ENCODE data around the gene SAV1. TPM values are rescaled to one million over a fixed set of nuclear protein-coding genes. Genes with fewer than 3 reads are reported as not detected.

SAV1 gene
- total and polyA plus RNA-seq, 2 donors (not counting 1 experiment from before 2014, with no cell fraction given) = 22.4 to 36.1 TPM

- TF ChIP-seq CTCF (IDR thresholded peaks at IDR 0.05) = peak; percentile 74
- TF ChIP-seq EZH2 (IDR thresholded peaks at IDR 0.05; ENCODE audit: borderline replicate concordance, insufficient read depth, low read depth, low read length, poor library complexity, severe bottlenecking) = no peak
- POLR2A ChIA-PET = interaction anchor here (0.7 kb wide), 3 partner anchors 33 to 194 kb away, joined by 3 read pairs; no protein-coding TSS in a partner anchor
- ATAC-seq (ENCODE audit: low read depth) = peak; percentile 61
- Histone ChIP-seq H3K27ac (ENCODE audit: low read length in 2 of 2) (no peak overlapping the region), H3K4me2 (replicated peaks; ENCODE audit: low read depth, low read length, poor library complexity, severe bottlenecking) (no peak overlapping the region), H3K79me2 (ENCODE audit: control insufficient read depth, insufficient read depth, low read length) (no peaks in the 10 kb centered on the region), H4K20me1 (ENCODE audit: control insufficient read depth, insufficient read depth, low read length, poor library complexity, severe bottlenecking) (no peaks in the 10 kb centered on the region), H3K4me3 (ENCODE audit: control extremely low read depth in 1 of 5, extremely low read depth in 1 of 5, insufficient read depth in 1 of 5, low read depth in 2 of 5, low read length in 4 of 5) (no peak overlapping the region), H3K36me3 (replicated peaks in 1 of 2; ENCODE audit: control extremely low read depth in 1 of 2, control insufficient read depth in 1 of 2, extremely low read depth in 1 of 2, insufficient read depth in 2 of 2, low read length in 1 of 2) (no peaks in the 10 kb centered on the region), H3K9me3 (ENCODE audit: control extremely low read depth in 1 of 3, control insufficient read depth in 2 of 3, insufficient read depth in 1 of 3, low read length in 2 of 3) (no peaks in the 10 kb centered on the region), H3K4me1 (ENCODE audit: control insufficient read depth in 2 of 2, insufficient read depth in 2 of 2, low read length in 2 of 2) (no peaks in the 10 kb centered on the region), H3K9ac (ENCODE audit: low read length) (no peak overlapping the region), H3K27me3 (replicated peaks in 1 of 4; ENCODE audit: control extremely low read depth in 1 of 4, control insufficient read depth in 3 of 4, insufficient read depth in 4 of 4, low read length in 3 of 4) (no peaks in the 10 kb centered on the region), H2AFZ (ENCODE audit: insufficient read depth, low read depth, low read length, poor library complexity, severe bottlenecking) (no peak overlapping the region)
- no peaks in the 10 kb centered on the region for H3K27me3 Mint-ChIP-seq
- intact Hi-C loops (cut with micrococcal nuclease) = loop anchor here (1.0 to 5.0 kb wide), 4 partner anchors 47 to 171 kb away; partner anchors contain the start of gene SAV1
- no peak overlapping the region for H3K27ac Mint-ChIP-seq
- H3K4me1 Mint-ChIP-seq = no peaks in the 10 kb centered on the region
- peak; percentile 67 for DNase-seq
- no peak overlapping the region for H3K4me3 Mint-ChIP-seq
- CTCF ChIA-PET = interaction anchor here (0.5 to 5.4 kb wide), 55 partner anchors 8 to 1254 kb away, joined by 3 to 90 read pairs (median 6); no protein-coding TSS in a partner anchor
- no peaks in the 10 kb centered on the region for H3K9me3 Mint-ChIP-seq (ENCODE audit: insufficient read depth)
- no CpG with 5 or more reads among the region's 2 CpGs for WGBS (ENCODE audit: insufficient coverage)
These were observed 46.5 kb upstream of the SAV1 start for GRCh38 chr14:50714450-50715073.

DNA sequence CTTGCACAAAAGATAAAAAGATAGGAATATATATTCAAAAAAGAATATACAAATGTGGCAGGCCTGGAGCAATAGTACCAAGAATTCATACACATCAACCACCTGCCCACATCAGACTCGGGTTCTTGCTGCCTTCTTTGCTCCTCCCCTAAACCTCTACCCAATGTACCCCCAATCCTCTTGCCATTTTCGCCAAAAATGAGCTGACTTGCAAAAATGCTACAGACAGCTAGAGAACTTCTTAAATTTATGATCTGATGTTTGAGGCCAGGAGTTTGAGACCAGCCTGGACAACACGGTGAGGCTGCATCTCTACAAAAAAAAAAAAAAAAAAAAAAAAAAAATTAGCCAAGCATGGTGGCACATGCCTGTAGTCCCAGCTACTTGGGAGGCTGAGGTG lies 42.9 kb upstream of the SAV1 start:
- Histone ChIP-seq H3K27me3 (replicated peaks in 1 of 4; ENCODE audit: control extremely low read depth in 1 of 4, control insufficient read depth in 3 of 4, insufficient read depth in 4 of 4, low read length in 3 of 4) (no peaks in the 10 kb centered on the region), H2AFZ (ENCODE audit: insufficient read depth, low read depth, low read length, poor library complexity, severe bottlenecking) (no peak overlapping the region), H3K4me2 (replicated peaks; ENCODE audit: low read depth, low read length, poor library complexity, severe bottlenecking) (no peak overlapping the region), H3K9ac (ENCODE audit: low read length) (no peak overlapping the region), H3K79me2 (ENCODE audit: control insufficient read depth, insufficient read depth, low read length) (no peaks in the 10 kb centered on the region), H3K9me3 (ENCODE audit: control extremely low read depth in 1 of 3, control insufficient read depth in 2 of 3, insufficient read depth in 1 of 3, low read length in 2 of 3) (peaks cover 0 to 4% (median 0%) of the 10 kb centered on the region in 3 donors), H3K27ac (ENCODE audit: low read length in 2 of 2) (no peak overlapping the region), H4K20me1 (ENCODE audit: control insufficient read depth, insufficient read depth, low read length, poor library complexity, severe bottlenecking) (no peaks in the 10 kb centered on the region), H3K4me1 (ENCODE audit: control insufficient read depth in 2 of 2, insufficient read depth in 2 of 2, low read length in 2 of 2) (no peaks in the 10 kb centered on the region), H3K36me3 (replicated peaks in 1 of 2; ENCODE audit: control extremely low read depth in 1 of 2, control insufficient read depth in 1 of 2, extremely low read depth in 1 of 2, insufficient read depth in 2 of 2, low read length in 1 of 2) (no peaks in the 10 kb centered on the region), H3K4me3 (ENCODE audit: control extremely low read depth in 1 of 5, extremely low read depth in 1 of 5, insufficient read depth in 1 of 5, low read depth in 2 of 5, low read length in 4 of 5) (no peak overlapping the region)
- Mint-ChIP-seq H3K4me3 (no peak overlapping the region), H3K27ac (no peak overlapping the region), H3K9me3 (ENCODE audit: insufficient read depth) (no peaks in the 10 kb centered on the region), H3K4me1 (peaks cover 2% of the 10 kb centered on the region), H3K27me3 (no peaks in the 10 kb centered on the region)
- POLR2A ChIA-PET = no interaction called here
- intact Hi-C loops (cut with micrococcal nuclease) = loop anchor here (5.0 kb wide), 1 partner anchor 44 kb away; the partner anchor contains the start of gene SAV1
- CTCF ChIA-PET = interaction anchor here (1.0 to 5.4 kb wide), 8 partner anchors 12 to 149 kb away, joined by 3 to 90 read pairs (median 6); no protein-coding TSS in a partner anchor
- no CpG with 5 or more reads among the region's 3 CpGs for WGBS (ENCODE audit: insufficient coverage)
- no peak for TF ChIP-seq EZH2 (IDR thresholded peaks at IDR 0.05; ENCODE audit: borderline replicate concordance, insufficient read depth, low read depth, low read length, poor library complexity, severe bottlenecking)
- TF ChIP-seq CTCF (IDR thresholded peaks at IDR 0.05) = no peak
- no peak for DNase-seq
- no peak for ATAC-seq (ENCODE audit: low read depth)
